ENCODE data around the gene COL16A1.

The COL16A1 gene

GRCh38 chr1:31683997-31684396 lies 19.8 kb downstream of the COL16A1 start:
- peak; percentile 33 to 43 for DNase-seq

- DNase-seq, result no peak
Observed at GRCh38 chr1:31681415-31681814, 22.4 kb downstream of the COL16A1 start.

- no peak for DNase-seq
Observed at GRCh38 chr1:31679676-31680230, 24.1 kb downstream of the COL16A1 start.

DNA sequence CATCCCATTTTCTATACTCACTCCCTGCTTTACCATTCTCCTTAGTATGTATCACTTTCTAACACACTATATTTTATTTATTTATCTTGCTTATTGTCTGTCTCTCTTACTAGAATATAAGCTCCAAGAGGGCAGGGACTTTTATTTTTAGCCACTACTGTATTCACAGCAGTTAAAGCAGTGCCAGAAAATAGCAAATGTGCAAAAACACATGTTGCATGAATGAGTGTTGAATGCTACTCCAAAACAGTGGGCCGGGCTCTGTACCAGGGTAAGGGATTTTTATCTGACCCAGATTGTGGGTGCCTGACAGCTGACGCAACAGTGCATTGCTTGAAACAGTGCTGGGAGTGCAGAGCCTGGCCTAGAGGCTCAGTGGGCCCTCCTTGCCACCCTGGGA lies 24.7 kb downstream of the COL16A1 start:
- no peak for DNase-seq

DNA sequence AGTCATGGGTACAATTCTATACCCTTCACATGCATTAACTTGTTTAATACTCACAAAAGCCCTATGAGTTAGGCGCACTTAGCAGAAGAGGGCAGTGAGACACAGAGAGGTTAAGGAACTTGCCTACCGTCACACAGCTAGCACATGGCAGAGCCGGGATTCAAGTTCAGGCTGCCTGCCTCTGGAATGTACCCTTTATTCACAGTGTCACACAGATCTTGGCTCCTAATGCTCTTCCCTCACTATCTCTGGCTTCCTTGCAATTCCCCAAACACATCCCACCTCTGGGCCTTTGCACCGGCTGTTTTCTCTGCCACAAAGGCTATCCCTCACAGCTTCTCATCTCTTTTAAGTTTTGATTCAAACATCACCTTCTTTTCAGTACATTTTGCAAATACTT lies 25.1 kb downstream of the COL16A1 start:
- DNase-seq, result no peak

GRCh38 chr1:31677949-31678348 lies 25.9 kb downstream of the COL16A1 start:
- no peak for DNase-seq

- no peak for DNase-seq
Observed at GRCh38 chr1:31677401-31677800, 26.4 kb downstream of the COL16A1 start.

GRCh38 chr1:31675756-31676155 lies 28.1 kb downstream of the COL16A1 start:
- DNase-seq, result no peak

DNA sequence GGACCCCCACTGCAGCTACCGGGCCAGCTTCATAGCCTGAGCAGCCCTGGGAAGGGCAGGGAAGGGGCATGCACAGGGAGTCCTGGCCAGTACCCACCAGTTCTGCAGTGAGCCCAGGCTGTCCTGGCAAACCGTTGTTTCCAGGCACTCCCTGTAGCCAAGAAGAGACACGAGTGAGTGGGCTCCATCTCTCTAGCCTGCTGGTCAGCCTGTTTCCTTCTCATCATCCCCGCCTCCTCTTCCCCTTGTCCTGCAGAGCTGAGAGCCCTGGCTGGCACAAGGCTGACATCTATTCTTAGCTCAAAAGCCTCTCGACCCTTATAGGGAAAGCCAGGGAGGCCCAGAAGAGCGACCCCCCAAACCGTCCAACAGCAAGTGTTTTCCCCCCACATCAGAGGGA lies 28.7 kb downstream of the COL16A1 start:
- no peak for DNase-seq

DNA sequence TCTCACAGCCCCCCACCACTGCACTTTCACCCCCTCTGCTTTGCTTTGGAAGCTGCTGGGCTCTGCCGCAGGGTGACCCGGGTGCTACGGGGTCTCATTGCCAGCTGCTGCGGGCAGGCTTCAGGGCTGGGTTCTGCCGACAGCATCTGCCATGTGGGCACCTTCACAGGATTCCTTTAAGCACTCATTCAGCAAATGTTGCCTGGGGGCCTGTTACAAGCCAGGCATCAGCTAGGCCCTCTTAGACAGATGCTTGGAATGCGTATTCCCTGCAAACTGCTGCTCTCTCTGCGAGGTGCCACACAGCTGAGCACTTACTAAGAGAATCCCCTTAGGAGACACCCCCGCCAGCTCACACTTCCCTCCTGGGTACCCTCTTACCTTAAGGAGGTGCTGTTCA lies 29.2 kb downstream of the COL16A1 start:
- no peak for DNase-seq

DNA sequence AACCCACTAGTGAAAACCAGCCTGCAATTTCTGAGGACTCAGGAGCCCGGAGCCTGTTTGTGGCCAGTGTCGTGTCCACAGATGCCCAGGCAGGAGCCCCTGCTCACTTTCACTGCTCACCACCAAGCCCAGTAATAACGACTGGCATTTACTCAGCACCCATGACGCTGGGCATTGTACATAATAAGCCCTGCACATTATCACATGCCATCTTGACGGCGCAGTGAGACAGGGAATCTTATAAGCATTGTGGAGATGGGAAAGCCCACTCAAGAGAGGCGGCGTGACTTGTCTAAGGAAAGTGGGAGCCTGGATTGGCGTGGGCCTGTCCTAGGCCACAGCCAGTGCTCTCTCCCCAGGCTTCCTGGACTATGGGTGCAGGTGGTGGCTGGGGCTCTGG lies 30.4 kb downstream of the COL16A1 start:
- DNase-seq, result no peak

GRCh38 chr1:31672986-31673385 lies 30.8 kb downstream of the COL16A1 start:
- no peak for DNase-seq

- DNase-seq, result no peak
Observed at GRCh38 chr1:31671561-31672201, 32.1 kb downstream of the COL16A1 start.

DNA sequence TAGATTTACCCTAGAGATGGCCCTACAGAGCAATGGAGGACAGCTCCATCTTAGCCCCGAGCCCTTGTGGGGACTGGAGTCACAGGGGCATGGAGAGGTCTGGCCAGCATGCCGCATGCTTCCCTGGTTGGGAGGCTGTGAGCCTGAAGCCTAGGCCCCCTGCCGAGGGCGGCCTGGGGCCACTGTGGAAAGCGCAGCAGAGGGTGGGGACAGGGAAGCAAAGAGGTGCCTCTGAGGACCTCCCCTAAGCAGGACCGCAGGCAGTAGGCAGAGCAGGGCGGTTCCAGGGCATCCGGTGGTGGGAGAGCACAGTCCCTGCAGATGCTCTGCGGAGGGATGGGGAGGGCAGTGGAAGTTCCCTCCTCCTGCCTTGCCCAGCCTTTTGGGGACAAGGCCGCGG lies 32.7 kb downstream of the COL16A1 start:
- DNase-seq, result no peak

GRCh38 chr1:31670593-31670964 lies 33.2 kb downstream of the COL16A1 start:
- DNase-seq, result no peak

DNA sequence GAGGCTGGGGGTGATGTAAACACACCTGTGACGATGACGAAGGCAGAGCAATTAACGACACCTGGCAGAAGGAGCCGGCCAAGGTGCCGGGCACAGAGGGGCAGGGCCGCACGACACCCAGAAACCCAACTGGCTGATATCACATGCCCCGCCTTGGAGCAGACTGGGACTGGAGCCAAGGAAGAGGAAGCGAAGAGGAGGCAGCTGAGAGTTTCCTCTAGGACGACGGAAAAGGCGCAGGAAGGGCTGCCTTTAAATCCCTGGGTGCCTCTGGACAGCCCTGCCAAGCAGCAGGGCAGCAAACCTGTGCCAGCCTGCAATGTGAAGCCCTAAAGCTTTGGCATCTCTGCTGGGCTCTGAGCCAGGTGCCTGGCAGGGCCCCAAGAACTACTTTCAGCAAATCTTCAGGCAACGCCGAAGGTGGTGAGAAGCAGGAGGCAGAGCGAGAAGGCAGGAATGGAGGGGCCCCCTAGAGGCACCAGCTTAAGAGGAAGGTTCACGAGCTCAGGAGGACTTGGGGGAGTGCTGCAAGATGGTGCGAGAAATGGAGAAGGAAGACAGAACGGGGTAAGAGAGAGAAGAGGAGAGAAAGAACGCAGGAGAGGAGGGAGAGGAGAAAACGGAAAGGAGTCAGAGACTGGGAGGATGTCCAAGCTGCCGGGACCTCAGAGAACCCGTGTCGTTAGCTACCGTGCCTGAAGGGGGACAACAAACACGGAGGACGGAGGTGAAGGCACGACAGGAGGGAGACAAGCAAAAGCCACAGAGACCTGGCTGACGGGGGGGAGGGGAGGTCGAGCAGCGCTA lies 33.8 kb downstream of the COL16A1 start:
- DNase-seq, result peak; percentile 40 to 44

DNA sequence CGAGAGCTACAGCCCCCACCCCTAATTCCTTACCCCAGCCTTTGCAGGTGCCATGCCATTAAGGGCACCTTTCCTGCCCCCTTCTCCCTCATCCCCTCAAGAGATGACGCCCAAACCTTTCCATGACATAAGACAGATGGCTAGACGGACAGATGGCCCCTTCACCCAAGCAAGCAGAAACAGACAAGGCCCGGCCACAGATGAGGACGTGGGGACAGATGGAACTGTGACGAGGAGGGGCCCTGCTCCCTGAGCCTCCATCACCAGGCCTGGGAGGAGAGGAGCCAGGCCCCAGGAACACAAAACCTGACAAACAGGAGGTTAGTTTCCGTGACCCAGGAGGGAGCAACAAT lies 34.4 kb downstream of the COL16A1 start:
- DNase-seq, result no peak

DNA sequence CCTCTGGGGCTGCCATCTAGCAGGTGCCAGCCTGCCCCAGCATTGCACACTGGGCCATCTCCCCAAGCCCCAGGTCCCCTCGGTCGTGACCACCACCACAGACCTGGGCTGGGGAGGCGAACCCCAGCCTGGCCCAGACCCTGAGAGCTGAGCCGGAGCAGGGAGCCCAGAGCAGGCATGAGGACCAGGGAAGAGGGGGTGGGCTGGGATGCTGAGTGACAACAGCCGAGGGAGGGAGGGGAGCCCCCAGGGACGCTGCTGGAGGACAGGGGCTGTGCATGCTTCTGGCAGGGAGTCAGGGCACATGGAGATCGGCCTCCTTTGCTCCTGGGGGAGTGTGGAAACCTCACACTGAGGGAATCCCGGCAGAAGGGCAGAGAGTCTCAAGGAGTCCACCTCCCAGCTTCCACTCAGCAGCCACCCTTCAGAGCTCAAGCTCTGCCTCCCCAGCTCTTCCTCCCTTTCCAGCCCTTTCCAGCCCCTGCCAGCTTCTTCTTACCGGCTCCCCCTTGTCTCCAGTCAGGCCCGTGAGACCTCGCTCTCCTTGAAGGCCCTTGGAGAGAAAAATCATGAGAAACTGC lies 35.4 kb downstream of the COL16A1 start:
- no peak for DNase-seq

- DNase-seq, result no peak
Observed at GRCh38 chr1:31667065-31667785, 36.6 kb downstream of the COL16A1 start.

GRCh38 chr1:31666263-31666963 lies 37.4 kb downstream of the COL16A1 start:
- DNase-seq, result no peak

GRCh38 chr1:31665234-31665878 lies 38.5 kb downstream of the COL16A1 start:
- DNase-seq, result no peak

- no peak for DNase-seq
Observed at GRCh38 chr1:31664528-31664927, 39.3 kb downstream of the COL16A1 start.

Measured in activated T-cell treated with anti-CD3 and anti-CD28 coated beads, Interleukin-2, amount 50 U/mL, for 48 hours (primary cell).